ENCODE measurements around the gene DYNLT4.
A peak's percentile ranks its signal among the peaks of the same experiment; 100 is the strongest.
"Not testable (repeated sequence)": the region's sequence is repeated elsewhere in the genome, so short reads cannot be mapped to it uniquely, and the experiment has no call there.

The DYNLT4 gene

DNA sequence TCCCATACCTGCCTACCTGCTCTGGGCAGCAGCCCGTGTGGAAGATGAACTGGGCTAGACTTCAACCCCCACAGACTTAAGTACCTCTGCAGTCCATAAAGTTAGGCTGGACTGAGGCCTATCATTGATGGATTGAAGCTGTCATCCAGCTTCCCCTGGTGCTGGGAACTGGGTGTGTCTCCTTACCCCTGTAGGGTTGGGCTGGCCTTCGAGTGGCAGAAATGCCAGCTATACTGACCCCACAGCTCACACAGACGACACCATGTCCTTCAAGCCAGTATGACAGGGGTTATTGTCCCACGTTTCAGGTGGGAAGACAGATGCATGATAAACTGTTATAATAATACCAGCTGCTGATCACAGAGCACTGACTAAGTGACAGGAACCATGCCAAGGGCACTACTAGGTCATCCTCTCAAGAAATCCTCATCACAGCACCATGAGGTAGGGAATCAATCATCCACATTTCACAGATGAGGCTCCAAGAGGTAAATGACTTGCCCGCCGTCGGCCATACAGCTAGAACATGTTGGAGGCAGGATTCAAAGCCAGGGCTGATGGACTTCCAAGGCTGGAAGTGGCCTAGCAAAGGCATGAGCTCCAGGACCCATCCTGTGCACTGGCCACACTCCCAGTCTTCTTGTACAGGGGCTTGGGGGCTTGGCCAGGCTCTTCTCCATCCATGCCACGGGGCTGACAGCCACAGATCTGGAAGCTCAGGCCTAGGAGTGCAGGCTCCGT lies 18.9 kb downstream of the DYNLT4 start, which contains the start of gene BEST4:
Gene BEST4, minus strand, starts transcription at position 51 of the 741 bp plus-strand sequence. CDS start 465 bp downstream, outside the sequence.
- no peak for DNase-seq (ENCODE audit: low read depth)

- DNase-seq (ENCODE audit: low read depth), result no peak
Observed at GRCh38 chr1:44787506-44787905, 19.6 kb downstream of the DYNLT4 start.

- no peak for DNase-seq (ENCODE audit: low read depth)
Observed at GRCh38 chr1:44786841-44787426, 20.2 kb downstream of the DYNLT4 start.

GRCh38 chr1:44786138-44786840 lies 20.9 kb downstream of the DYNLT4 start:
- peak; percentile 54 for DNase-seq (ENCODE audit: low read depth)

GRCh38 chr1:44785501-44786137 lies 21.5 kb downstream of the DYNLT4 start:
- DNase-seq (ENCODE audit: low read depth), result no peak

DNA sequence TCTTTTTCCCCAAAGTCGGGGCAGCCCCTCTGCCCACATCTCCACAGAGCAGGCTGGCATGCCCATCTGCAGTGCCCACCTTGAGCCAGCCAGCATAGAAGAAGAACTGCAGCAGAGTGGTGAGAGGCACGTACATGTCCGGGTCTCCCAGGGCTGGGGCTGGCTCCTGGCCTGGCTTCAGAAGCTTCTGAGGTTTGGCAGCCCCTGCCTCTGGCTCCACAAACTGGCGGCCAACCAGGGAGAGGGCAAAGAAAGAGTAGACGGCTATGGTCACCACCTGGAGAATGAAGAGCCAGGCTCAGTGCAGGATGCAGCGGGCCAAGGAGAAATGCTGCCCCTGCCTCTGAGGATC lies 22.1 kb downstream of the DYNLT4 start:
- DNase-seq (ENCODE audit: low read depth), result no peak

DNA sequence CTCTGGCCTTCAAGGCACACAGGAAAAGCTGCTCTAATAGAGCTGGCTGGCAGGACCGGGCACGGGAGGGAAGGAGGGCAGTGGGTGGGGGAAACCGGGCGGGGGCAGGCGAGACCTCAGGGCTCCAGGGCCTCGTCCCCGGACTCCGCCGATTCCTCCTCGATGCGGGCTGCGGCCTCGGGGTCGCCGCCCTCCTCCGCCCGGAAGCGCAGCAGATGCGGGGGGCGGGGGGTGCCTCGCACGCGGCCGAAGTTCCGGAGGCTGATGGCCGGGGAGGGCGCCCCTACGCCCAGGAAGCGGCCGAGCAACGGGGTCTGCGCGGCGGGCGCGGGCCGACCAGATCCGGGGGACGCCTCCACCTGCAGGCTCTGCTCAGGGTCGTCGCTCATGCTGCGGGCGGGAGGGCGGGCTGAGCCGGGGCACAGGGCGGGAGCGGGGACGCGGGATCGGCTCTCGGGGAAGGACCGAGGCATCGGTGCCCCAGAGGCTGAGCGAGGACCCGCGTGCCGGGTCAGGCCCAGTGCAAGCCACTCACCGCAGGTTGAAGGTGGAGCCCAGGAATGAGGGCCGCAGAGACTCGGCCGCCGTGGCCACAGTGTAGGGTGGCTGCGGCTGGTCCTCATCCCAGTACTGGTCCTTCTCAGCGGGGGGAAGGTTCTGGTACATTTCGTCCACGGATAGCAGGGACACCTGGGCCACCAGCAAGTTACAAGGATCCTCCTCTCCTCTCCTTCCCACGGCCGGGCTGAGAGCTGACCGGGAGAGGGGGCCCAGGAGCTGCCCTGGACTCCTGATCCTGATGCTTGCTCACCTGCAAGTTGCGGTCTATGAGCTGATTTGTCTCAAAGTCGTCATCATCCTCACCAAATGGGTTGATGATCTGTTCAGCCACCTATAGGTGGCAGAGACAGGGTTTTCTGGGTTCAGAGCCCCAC lies 22.8 kb downstream of the DYNLT4 start:
- DNase-seq (ENCODE audit: low read depth), result no peak

- no peak for DNase-seq (ENCODE audit: low read depth)
Observed at GRCh38 chr1:44783697-44784093, 23.5 kb downstream of the DYNLT4 start.

DNA sequence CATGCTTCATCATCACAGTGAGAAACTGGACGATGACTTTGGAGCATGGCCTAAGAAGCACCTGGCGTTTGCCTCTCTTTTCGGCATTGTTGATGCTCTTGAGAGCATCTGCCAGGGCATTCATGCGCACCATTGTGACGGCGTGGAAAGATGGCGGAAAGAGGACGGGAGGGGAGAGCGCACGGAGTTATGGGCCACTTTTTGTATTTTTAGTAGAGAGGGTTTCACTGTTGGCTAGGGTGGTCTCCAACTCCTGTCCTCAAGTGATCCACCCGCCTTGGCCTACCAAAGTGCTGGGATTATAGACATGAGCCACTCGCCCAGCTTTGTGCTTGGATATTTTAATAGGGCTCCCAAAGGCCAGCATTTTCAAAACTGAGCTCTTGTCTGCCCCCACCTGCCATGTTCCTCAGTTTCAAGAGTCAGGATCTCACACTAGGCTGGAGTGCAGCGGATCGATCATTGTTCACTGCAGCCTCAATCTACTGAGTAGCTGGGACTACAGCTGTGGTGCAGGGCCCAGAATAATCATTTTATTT lies 26.5 kb downstream of the DYNLT4 start:
- no peak for DNase-seq (ENCODE audit: low read depth)

GRCh38 chr1:44778705-44779576 lies 28.2 kb downstream of the DYNLT4 start:
- no peak for DNase-seq (ENCODE audit: low read depth)

DNA sequence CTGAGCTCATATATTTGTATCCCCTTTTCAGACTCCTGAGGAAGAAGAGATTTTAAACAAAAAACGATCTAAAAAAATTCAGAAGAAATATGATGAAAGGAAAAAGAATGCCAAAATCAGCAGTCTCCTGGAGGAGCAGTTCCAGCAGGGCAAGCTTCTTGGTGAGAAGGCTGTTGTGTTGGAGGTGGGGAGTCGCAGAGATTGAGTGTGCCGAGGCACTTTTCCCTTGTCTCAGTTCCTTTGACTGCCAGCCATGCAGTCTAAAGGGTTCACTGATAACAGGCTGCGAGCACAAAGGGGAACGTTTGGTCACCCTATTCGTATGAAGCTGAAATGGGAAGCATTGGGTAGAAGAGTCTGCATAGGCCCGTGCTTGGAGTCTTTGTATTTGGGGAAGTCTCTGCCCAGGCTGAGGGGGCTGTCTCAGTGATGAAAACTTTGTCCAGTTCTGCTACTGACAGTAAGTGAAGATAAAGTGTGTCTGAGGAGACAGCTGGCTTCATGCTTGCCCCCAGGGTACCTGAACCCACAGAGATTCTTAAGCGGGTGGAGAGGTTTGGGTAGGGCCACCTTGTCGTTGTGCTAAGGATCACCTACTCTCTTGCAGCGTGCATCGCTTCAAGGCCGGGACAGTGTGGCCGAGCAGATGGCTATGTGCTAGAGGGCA lies 29.0 kb downstream of the DYNLT4 start:
- no peak for DNase-seq (ENCODE audit: low read depth)

DNA sequence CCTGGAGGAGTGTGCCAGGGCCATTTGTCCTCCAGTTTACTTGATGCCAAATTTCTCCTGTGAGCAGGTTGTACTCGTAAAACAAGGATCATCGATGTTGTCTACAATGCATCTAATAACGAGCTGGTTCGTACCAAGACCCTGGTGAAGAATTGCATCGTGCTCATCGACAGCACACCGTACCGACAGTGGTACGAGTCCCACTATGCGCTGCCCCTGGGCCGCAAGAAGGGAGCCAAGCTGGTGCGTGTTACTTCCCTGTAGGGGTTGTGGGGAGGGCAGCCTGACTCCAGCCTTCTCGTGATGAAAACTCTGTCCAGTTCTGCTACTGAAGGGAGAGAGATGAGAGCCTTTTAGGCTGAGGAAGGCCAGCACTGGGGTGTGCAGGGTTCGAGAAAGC lies 29.6 kb downstream of the DYNLT4 start:
- DNase-seq (ENCODE audit: low read depth), result no peak

DNA sequence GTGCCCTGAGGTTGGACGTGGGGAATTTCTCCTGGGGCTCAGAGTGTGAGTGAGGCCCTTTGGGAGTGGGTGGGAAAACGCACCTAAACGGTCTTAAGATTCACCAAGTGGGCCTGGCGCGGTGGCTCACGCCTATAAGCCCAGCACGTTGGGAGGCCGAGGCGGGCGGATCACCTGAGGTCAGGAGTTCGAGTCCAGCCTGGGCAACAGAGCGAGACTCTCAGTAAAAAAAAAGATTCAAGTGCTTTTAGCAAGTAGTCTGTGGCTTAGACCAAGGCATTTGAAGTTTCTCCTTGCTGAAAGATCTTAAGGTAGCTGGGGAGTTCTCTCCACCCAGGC lies 30.5 kb downstream of the DYNLT4 start:
- no peak for DNase-seq (ENCODE audit: low read depth)

GRCh38 chr1:44775930-44776729 lies 31.0 kb downstream of the DYNLT4 start:
- DNase-seq (ENCODE audit: low read depth), result no peak

- DNase-seq (ENCODE audit: low read depth), result peak; percentile 74
Observed at GRCh38 chr1:44775078-44775929, 31.8 kb downstream of the DYNLT4 start, which contains the start of gene RPS8. Gene RPS8, plus strand, starts transcription at chr1:44775540. Its CDS starts 57 bp downstream, at chr1:44775597.

- not testable (repeated sequence) for DNase-seq (ENCODE audit: low read depth)
Observed at GRCh38 chr1:44766421-44766820, 40.7 kb downstream of the DYNLT4 start.

DNA sequence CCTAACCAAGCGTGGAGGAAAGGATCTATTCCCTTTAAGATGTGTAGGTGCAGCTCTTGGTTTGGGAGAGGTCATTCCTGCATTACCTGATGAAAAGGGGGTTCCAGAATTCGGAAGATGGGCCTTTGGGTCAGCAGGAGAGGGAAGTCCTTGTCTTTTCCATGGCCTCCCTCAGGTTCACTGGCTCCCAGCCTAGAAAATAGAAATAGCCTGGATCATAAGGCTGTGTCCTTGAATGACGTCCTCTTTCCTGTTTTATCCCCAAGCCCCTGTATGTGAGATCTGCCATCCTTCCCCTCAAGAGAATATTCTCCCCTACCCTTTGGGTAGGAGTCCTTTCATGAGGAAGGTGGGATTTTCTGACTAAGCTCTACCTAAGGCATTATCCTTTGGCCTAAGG lies 46.3 kb downstream of the DYNLT4 start:
- no peak for DNase-seq (ENCODE audit: low read depth)

GRCh38 chr1:44759077-44759476 lies 48.1 kb downstream of the DYNLT4 start:
- no peak for DNase-seq (ENCODE audit: low read depth)
